ENCODE measurements around the gene NCOR2. TPM values are rescaled to one million over a fixed set of nuclear protein-coding genes. Genes with fewer than 3 reads are reported as not detected.

The NCOR2 gene
- total and polyA plus RNA-seq, 7 donors = 44.1 to 164 (median 134) TPM

- no peak for DNase-seq
- H3K4me3 ChIP-seq = no peak overlapping the region
- 71 to 77% (median 72%) methylated on average over 14 of the region's 14 CpGs for WGBS, 3 donors
- no peaks in the 10 kb centered on the region for H3K36me3 ChIP-seq (ENCODE audit: insufficient read depth in 1 of 2, low read depth in 1 of 2)
- no peak overlapping the region for H3K27ac ChIP-seq
- H3K4me1 ChIP-seq = peaks cover 24% of the 10 kb centered on the region
- intact Hi-C loops (cut with DNase I) = no loop called here
- H3K27me3 ChIP-seq (ENCODE audit: insufficient read depth in 3 of 3, low read length in 2 of 3) = no peaks in the 10 kb centered on the region
- ATAC-seq = no peak
- no peaks in the 10 kb centered on the region for H3K9me3 ChIP-seq
- TF ChIP-seq CTCF (IDR thresholded peaks at IDR 0.05) = no peak
These were observed 35.1 kb downstream of the NCOR2 start for GRCh38 chr12:124532331-124532750.

- Histone ChIP-seq H3K9me3 (no peaks in the 10 kb centered on the region), H3K4me1 (peaks cover 22% of the 10 kb centered on the region), H3K27me3 (ENCODE audit: insufficient read depth in 3 of 3, low read length in 2 of 3) (no peaks in the 10 kb centered on the region), H3K4me3 (no peak overlapping the region), H3K36me3 (ENCODE audit: insufficient read depth in 1 of 2, low read depth in 1 of 2) (no peaks in the 10 kb centered on the region), H3K27ac (no peak overlapping the region)
- ATAC-seq = no peak
- intact Hi-C loops (cut with DNase I) = no loop called here
- no peak for DNase-seq
- TF ChIP-seq CTCF (IDR thresholded peaks at IDR 0.05) = no peak
- WGBS, 3 donors = 92 to 97% (median 94%) methylated on average over 11 of the region's 11 CpGs
These were observed 35.5 kb downstream of the NCOR2 start for GRCh38 chr12:124531906-124532305.

- H3K4me1 ChIP-seq = peaks cover 23% of the 10 kb centered on the region
- no peak overlapping the region for H3K27ac ChIP-seq
- ATAC-seq = no peak
These were observed 36.1 kb downstream of the NCOR2 start for GRCh38 chr12:124531281-124531745.

GRCh38 chr12:124530637-124531263, 36.7 kb downstream of the NCOR2 start:
- DNase-seq (no peak), ATAC-seq (no peak)
- H3K27me3 ChIP-seq (ENCODE audit: insufficient read depth in 3 of 3, low read length in 2 of 3) = no peaks in the 10 kb centered on the region
- WGBS, 3 donors = 76 to 82% (median 76%) methylated on average over 9 of the region's 9 CpGs
- H3K4me1 ChIP-seq = peaks cover 24% of the 10 kb centered on the region
- H3K36me3 ChIP-seq (ENCODE audit: insufficient read depth in 1 of 2, low read depth in 1 of 2) = no peaks in the 10 kb centered on the region
- intact Hi-C loops (cut with DNase I) = no loop called here
- H3K9me3 ChIP-seq = no peaks in the 10 kb centered on the region
- no peak overlapping the region for H3K4me3 ChIP-seq
- H3K27ac ChIP-seq = no peak overlapping the region
- no peak for TF ChIP-seq CTCF (IDR thresholded peaks at IDR 0.05)

More at GRCh38 chr12:124531281-124531745, 36.1 kb downstream of the NCOR2 start:
- DNase-seq = peak in 1 of 2 donors; percentile 56
- Histone ChIP-seq H3K4me3 (no peak overlapping the region), H3K36me3 (ENCODE audit: insufficient read depth in 1 of 2, low read depth in 1 of 2) (no peaks in the 10 kb centered on the region), H3K9me3 (no peaks in the 10 kb centered on the region), H3K27me3 (ENCODE audit: insufficient read depth in 3 of 3, low read length in 2 of 3) (no peaks in the 10 kb centered on the region)
- intact Hi-C loops (cut with DNase I) = no loop called here
- no peak for TF ChIP-seq CTCF (IDR thresholded peaks at IDR 0.05)
- WGBS, 3 donors = 63 to 72% (median 68%) methylated on average over 9 to 14 of the region's 14 CpGs
